Stimulated activated CD4-positive, alpha-beta T cell treated with anti-CD3 and anti-CD28 coated beads, TNF-alpha, amount 100 ng/mL, for 4 hours (primary cell): ENCODE measurements around the gene KCNMB2.

ENCODE experiments used
- DNase-seq, 3 experiments: peaks; one replicate each; pipeline ENCODE4 v3.0.0-alpha.2; 2020; ENCODE audit warnings: low read depth in 3 of 3

KCNMB2 gene

DNA sequence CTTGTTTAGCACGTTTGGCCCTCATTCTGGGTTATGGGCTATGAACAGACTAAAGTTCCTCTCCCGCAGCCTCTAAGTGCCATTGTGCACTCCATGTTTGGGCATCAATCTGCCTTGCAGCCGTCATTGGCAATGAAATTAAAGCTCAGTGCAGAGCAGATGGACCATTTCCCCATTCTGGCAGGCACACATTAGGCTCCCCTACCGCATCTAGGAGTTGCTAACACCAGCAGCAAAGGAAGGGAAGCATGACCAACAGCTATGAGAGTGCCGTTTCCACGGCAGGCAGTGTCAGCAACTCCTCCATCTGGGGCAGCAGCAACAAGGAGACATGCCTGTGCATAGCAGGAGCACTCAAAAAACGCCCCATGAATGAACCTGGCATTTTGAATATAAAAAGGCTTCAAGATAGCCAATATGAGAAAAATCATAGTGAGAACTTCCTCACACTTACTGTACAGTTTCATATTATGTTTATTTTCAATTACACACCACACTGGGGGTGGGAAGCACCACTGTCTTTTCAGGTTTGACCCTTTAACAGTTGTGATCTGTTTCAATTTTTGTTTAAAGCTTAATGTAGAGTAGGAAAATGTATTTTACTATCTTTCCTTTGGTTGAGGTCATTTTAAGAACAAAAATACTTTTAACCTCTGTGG lies 218.7 kb downstream of the KCNMB2 start:
- no peak for DNase-seq

DNA sequence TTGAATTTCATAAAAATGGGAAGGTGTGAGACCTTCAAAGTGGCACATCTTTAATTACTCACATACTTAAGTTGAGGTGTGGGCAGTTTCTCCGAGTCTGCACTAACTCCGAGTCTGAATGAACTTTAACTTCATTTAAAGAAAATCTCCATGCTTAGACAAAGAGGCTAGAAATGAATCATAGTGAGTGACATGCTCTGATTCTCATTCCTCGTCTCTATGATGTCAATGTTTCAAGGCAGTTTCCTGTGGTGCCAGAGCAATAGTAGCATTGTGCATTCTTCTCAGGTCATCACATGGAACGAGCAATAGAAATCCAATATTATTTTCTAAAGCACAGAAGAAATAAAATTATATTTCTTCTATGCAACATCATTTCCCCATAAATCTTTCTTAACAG lies 224.8 kb downstream of the KCNMB2 start:
- DNase-seq: no peak

DNA sequence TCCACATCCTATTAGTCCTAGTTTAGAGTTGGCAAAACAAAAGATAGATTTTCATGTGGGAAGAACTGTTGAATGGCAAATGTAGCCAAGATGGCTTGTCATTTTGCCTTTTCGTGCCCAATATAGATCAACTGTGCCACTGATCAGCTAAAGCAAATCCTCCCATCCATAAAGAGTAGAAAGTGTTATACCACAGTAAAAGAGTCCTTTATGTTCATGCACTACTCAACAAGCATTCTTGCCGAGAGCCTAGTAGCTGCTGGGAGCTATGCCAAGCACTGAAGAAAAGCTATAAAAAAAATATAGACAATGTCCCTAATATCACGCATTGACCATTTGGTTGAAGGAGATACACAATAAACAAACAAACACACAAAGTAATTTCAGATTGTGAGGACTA lies 225.2 kb downstream of the KCNMB2 start:
- no peak for DNase-seq

DNA sequence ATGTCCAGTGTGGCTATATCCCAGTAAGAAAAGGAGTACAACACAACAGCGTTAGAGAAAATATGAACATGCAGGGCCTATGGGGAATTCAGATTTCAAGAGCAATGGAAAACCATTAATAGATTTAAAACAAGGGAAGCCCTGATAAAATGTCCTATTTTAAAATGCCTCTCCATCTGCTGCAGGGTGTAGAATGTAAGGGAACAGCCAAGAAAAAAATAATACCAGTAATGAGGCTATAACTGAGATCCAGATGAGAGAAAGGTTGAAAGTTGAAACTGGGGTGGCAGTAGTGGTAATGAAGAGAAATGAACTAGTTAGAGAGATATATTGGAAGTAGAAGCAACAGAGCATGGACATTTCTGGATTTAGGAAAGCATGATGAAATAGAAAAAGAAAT lies 226.1 kb downstream of the KCNMB2 start:
- no peak for DNase-seq

DNA sequence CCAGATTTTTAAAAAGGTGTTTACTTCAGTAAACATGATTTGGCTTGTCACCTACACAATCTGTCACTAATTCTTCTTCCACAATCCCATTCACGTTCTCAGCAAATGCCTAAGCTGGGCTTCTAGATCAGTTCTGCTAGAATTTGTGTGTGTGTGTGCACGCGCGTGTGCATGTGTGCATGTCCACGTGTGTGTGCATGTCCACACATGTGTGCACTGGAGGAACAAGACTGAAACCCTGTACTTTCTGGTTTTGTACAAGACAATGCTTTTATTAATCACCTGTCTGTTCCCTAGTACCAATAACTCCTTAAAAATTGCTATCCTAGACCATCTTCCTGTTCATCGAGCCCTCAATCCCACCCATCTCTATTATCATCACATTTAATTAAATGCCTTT lies 229.2 kb downstream of the KCNMB2 start:
- DNase-seq: no peak

DNA sequence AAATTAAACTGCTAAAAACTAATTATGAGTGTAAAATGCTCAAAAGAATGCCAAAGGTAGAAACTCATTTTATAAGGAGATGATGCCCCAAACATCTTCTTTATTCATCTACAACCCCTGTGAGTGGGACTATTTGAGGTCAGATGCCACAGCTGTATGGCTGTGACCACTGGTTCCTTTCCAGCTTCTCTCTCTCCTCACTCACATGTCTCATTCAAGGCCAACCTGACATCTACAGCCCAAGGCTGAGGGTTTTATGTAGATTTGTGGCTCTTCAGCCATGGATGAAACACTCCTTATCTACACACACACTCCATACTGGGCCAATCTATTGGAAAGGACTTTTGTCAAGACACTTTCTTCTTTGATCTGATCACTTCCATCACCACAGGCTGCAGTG lies 231.3 kb downstream of the KCNMB2 start:
- DNase-seq: no peak

DNA sequence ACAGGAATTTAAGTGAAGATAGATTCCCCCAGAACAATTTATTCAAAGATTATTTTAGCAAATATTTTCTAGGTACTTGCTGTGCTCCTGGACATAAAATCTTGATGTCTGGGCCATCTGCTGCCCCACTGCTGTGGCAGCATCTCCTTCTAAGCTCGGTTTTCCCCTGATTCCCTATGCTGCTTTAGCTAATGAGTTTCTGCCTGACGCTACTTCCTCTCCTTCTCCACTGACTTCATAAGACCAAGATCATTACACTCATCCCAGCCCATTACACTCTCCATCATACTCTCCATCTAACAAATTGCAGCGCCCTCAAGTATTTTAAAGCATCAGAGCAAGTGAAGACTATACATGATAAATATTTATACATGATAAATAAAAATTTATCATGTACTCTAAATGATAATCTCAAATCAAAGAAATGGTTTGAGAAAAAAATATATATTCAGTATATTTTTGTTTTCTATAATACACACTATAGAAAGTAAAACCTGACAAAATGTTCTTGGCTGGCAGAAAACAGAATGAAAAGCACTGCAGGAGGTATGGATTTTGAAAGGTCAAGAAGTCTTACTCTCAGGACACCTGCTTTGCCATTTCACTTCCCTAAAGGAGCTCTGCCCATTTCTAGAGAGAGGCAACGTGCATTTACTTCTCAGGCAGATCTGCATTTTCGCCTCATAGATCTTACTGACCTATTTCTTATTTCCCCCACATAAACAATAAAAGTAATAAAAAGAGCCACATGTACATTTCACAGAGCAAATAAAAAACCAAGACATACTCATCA lies 232.0 kb downstream of the KCNMB2 start:
- no peak for DNase-seq

DNA sequence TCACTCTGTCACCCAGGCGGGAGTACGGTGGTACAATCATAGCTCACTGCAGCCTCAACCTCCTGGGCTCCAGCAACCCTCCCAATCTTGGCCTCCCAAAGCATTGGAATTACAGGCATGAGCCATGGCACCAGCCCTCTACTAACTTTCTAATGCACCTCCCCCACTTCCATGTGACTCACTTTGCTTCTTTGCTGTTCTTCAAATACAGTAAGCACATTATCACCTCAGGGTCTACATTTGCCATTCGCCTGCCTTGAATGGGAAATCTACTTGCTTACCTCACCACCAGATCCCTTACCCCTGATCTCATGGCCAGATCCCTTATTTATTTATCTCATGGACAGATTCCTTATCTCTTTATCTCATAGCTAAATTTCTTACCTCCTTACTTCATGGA lies 235.3 kb downstream of the KCNMB2 start:
- no peak for DNase-seq

DNA sequence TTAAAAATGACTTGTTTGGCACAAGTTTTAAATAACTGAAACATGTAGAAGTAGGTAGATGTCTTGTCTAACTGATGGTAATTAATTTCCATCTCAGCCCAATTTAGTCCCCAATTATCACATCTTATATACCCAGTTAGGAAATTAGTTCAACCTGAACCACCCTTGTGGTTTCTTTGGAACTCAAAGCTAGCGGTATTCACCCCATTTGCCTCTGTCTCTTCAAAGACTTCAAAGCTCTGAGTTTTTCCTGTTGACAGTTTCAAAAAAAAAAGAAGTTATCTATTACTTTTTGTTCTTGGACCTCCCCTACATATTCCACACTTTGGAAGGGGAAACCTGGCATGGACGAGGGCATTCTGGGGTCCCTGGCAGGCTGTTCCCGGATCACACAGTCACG lies 236.5 kb downstream of the KCNMB2 start:
- no peak for DNase-seq

DNA sequence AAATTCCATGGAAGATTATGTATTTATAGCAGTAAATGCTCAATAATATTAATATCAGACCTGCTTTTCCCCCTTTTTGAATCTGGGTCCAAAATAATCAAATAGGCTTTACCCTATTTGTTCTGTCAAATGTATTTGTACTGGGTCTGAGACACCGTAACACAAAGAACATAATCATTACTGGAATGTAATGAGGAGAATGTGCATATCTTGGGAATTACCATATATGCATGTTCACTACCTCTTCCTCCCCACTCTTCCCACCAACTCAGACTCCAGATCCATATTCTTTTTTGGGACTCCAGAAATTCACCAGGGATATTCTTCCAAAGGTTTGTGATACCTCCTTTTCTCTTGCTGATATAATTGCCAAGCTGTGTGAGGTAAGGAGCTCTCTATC lies 237.1 kb downstream of the KCNMB2 start:
- no peak for DNase-seq

DNA sequence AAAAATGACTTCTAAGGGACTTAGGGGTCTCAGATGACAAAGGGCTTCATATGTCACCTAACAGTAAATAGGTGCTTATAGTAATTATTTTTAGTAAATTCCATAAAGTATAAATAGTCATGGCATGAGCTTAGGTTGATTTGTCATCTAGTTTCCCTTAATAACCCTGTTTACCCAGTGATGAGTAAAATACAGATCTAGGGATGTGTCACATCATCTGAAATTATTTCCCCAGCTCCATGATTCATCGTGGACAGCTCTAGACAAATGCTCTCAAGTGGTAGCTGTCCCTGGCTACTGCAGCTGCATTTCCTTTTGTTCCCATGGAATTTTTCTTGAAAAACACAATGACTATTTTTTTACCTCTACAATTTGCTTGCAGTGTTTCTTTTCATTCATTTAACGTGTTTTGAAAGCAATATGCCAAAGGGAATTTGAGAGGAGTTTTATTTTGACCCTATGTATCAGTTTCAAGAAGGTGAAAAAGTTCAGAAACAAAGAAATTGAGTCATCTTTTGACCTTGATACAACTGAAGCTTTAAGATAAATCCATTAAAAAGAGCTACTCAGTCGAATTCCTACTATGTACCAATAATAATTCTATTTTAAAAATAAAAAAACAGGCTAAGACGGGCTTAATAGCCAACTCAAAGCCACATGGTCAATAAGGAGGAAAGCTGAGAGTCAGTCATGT lies 241.6 kb downstream of the KCNMB2 start:
- no peak for DNase-seq

DNA sequence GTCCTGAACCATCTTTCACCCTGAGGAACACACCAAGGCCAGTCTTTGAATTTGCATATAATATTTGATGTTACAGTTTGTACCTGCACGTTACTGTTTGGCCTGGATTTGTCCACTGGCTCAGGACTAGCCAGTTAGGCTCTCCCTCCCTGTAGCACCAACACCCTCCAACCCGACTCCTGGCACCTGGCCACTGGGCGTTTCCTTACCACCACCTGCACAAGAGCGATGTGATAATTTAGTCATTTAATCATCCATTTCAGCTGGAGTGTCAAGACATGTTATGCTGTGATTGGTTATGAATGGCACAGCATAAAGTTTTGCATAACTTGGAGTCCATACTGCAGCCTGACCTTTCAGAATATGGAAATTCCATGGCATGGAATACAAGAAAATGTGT lies 242.4 kb downstream of the KCNMB2 start:
- DNase-seq: no peak

DNA sequence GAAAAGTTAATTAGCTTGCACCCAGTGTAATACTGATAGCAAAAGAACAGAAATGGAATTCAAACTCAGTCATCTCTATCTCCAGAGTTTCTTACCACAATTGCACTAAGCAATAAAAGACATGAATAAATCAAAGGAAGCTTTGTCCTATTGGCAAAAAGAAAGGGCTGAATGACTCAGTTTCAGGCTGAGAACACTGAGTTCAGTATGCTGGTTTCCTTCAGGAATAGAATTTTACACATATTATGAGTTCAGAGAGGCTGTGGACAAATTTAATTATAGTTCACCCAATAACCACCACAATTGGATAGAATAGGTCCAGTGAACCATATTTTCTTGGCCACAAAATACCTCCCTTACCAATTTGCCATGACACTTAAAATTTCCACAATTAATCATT lies 249.7 kb downstream of the KCNMB2 start:
- no peak for DNase-seq

DNA sequence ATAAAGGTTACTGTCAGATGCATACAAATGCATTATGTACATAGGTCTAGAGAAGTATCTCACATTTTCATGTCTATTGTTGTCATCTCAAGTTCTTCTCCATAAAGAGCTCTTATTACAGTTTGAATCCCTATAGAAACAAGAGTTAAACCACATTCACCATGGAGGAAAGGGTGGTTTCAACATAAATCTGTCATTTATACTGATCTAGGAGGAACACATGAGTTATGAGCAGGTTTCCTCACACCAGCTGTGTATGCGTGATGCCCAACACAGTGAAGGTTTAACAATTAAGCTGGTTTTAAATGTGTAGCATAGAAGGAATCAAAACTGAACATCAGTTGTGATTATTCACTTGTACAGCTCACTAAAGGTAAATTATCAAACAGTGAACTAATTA lies 251.7 kb downstream of the KCNMB2 start:
- no peak for DNase-seq

DNA sequence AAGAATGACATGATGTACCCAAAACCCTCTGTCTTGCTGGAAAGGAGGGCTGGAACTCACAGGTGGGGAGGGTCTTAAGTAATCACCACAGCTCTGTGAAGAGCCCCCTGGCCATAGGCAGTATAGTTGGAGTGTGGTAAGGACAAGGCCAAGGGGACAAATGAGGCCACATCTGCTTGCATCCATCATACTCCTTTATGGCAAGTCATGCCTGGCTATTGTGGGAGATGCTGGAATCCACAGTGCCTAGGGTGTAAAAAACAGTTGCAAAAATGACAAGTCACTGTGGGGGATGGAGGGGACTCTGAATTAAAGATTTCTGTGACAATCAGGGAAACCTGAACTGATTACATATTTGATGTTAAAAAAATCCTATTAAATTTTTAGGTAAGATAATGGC lies 258.5 kb downstream of the KCNMB2 start:
- no peak for DNase-seq

DNA sequence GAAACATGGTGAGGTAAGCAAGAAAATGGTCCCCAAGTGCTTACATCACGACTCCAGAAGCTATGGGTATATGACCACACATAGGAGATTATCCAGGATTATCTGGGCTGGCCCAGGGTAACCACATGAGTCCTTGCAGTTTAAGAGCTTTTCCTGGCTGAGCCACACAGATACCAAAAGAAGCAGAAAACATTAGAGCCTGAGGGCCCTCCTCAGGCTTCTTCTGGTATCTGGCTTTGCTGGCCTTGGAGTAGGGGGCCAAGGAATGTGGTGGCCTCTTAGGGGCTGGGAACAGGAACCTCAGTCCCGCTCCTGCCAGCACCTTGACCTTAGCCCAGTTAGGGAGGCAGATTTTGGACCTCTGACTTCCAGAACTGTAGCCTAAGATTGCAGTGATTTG lies 259.1 kb downstream of the KCNMB2 start:
- DNase-seq: no peak

DNA sequence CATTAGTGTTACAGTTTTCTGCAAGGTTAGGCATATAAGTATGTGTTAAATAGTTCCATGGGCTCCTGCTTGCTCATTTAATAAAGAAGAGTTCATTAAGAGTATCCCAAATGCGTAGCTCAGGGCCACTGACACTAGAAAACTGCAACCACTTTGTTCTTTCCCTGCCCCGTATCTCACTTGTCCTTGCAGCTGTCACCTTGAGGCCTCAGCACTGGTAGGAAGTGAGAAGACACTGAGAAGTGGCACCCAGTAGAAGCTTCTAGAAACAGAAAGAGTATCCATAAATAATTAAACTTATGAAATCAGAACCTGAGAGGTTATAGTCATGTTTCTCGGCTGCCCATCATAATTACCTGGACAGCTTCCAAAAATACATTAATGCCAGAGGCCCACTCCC lies 266.0 kb downstream of the KCNMB2 start:
- DNase-seq: no peak

DNA sequence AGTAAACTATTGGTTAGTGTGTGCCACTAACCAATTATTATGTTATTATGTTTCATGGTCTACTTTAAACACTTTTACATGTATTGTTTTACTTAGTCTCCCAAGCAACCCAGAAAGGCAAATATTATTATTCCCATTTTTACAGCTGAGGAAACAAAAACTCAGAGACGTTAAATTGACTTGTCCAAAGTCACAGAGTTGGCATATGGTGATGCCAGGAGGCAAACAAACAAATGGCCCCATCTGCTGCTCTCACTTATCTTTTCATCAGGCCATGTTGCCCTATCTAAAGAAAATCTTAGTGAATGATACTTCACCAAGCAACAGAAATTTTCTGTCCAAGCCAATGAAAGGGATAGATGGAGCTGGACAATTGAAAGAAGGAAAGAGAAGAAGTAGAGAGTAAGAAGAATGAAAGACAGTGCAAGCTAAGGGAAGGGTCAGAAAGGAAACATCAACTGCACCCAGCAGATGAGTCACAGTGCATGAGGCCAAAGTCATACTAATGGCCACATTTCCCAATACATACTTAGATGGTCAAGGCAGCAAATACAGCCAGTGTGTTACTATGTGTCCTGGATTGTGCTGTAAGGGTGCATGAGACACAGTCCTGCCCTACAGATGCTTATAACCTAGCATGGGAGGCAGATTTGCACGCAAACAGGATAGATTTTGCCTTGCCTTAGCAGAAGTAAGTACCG lies 266.9 kb downstream of the KCNMB2 start:
- no peak for DNase-seq

DNA sequence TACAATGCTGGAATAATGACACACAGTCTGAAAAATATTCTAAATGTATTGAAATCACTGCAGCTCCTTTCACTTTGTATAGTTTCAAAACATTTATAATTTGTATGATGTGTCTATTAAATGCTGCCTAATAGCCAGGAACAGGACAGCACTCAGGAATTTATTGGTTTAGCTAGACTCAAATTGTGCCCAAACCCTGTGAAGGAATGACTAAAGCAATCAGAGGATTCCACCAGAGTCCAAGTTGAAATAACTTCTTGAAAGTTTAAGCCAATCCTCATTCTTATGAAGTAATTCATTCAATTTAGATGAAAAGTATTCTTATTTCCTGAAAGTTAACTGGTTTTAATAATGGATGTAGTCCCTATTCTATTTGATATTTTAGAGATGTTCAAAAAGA lies 268.4 kb downstream of the KCNMB2 start:
- DNase-seq: no peak

DNA sequence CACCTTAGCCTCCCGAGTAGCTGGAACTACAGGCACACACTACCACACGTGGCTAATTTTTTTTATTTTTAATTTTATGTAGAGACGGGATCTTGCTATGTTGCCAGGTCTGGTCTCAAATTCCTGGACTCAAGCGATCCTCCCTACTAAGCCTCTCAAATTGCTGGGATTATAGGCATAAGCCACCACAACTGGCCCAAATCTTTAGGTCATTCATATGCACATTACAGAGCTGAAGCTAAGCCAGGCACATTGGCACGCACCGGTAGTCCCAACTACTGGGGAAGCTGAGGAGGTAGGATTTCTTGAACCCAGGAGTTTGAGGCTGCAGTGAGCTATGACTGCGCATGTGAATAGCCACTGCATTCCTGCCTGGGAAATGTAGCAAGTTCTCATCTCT lies 269.5 kb downstream of the KCNMB2 start:
- no peak for DNase-seq

DNA sequence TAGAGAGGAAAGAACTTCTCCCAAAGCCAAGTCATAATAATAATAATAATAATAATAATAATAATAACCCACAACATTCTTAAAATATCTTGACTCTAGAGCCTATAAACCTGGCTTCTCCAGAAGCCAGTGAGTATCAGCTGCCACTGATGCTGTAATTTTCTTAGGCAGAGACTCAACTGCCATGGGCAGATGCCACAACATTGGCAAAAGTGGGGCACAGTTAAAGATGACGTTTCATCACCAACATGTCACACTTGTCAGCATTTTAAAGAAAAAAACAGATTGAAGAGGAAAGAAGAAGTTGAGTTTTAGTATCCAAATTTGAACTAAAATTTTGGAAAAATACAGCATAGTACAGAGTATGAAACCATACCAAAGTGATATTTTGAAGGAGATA lies 270.4 kb downstream of the KCNMB2 start:
- no peak for DNase-seq

DNA sequence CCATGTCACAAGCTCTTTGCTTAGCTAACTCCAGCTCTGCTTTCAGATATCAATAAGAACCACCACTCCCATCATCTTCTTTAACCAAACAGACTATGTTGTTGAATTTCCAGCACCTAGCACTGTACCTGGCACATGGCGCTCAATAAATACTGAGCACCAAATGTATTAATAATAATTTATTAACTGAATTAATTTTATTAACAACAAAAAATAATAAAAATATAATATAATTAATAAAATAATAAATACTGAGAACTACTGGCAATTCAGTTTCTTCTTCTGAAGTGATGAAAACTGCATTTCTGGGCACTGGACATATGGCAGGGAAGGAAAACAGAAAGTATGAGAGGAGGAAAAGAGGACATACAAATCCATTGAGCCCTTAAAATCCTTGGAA lies 271.5 kb downstream of the KCNMB2 start:
- DNase-seq: no peak

DNA sequence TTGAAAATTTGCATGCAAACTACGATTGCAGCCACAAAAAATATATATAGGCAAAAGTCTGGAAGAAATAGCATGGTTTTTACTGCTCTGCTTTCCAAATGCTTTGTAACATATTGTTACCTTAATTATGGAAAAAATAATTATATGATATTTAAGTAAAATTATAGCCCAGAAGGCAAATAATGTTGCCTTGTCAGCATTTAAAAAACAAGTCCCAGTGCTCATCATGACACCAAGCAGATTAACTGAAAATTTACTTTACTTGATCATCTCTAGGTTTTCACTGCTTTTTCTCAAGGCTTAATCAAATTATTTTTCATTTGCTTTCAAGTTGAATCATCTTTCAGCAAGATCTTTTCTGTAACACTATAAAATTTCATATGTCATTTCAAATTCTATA lies 272.5 kb downstream of the KCNMB2 start:
- DNase-seq: no peak
